IMR-90 (cell line): ENCODE measurements around the gene SGK1.

ENCODE experiments used
- POLR2A ChIP-seq: IDR thresholded peaks from 2 replicates; pipeline ENCODE4 v1.6.1; 2012; ENCODE audit warnings: mild to moderate bottlenecking, low read depth, low read length
- TF ChIP-seq, protein P1 (sequence below): conservative IDR thresholded peaks from 2 replicates; pipeline ENCODE4 v1.5.1; 2012; ENCODE audit warnings: mild to moderate bottlenecking, low read depth, low read length, improper control_type of control experiment

DNA sequence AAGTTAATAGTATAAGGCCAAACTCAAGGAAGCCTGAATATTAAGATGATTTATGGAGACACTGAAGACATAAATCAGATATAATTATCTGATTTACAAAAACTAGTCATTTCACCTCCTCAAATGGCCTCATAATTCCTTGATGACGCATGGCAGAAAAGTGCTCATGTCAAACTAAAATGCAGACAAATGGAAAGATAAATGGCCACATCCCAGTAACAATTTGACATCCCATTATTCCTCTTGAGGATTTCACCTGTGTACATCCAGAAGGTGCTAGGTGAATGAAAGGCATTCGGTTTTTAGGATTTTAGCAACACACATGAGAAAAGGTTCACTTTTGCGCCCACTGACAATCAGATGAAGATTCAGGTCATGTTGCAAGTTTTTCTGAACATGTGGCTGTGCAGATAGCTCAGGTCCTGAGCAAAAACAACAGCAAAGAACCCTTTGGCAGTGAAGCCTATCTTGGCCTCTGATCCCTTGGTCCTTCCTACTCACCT lies 24.2 kb downstream of the SGK1 start:
- no peak for TF ChIP-seq POLR2A
- TF ChIP-seq, protein P1, sequence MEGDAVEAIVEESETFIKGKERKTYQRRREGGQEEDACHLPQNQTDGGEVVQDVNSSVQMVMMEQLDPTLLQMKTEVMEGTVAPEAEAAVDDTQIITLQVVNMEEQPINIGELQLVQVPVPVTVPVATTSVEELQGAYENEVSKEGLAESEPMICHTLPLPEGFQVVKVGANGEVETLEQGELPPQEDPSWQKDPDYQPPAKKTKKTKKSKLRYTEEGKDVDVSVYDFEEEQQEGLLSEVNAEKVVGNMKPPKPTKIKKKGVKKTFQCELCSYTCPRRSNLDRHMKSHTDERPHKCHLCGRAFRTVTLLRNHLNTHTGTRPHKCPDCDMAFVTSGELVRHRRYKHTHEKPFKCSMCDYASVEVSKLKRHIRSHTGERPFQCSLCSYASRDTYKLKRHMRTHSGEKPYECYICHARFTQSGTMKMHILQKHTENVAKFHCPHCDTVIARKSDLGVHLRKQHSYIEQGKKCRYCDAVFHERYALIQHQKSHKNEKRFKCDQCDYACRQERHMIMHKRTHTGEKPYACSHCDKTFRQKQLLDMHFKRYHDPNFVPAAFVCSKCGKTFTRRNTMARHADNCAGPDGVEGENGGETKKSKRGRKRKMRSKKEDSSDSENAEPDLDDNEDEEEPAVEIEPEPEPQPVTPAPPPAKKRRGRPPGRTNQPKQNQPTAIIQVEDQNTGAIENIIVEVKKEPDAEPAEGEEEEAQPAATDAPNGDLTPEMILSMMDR, result no peak
